Lower lobe of right lung (tissue), 2 donors: ENCODE measurements around the gene GSTK1. TPM values are rescaled to one million over a fixed set of nuclear protein-coding genes. Genes with fewer than 3 reads are reported as not detected.

Experiments
- ATAC-seq, 2 donors: fragments of 200-7000 bp; cut with Tn5 transposase; one replicate each; pipeline ENCODE4 v1.9.1; 2020 to 2022; ENCODE audit warnings: mild to moderate bottlenecking in 2 of 2, moderate library complexity in 2 of 2
- DNase-seq: peaks from one replicate; pipeline ENCODE4 v3.0.0-alpha.2; 2020
- H3K27ac ChIP-seq: fragments of 200-600 bp; one replicate; pipeline ENCODE4 v1.8.0; 2022
- H3K27me3 ChIP-seq: fragments of 200-600 bp; one replicate; pipeline ENCODE4 v1.8.0; 2022; ENCODE audit warnings: low read depth
- H3K36me3 ChIP-seq: fragments of 200-600 bp; one replicate; pipeline ENCODE4 v1.8.0; 2022; ENCODE audit warnings: mild to moderate bottlenecking
- H3K4me1 ChIP-seq: fragments of 200-600 bp; one replicate; pipeline ENCODE4 v1.8.0; 2022
- H3K4me3 ChIP-seq: fragments of 200-600 bp; one replicate; pipeline ENCODE4 v1.8.0; 2022; ENCODE audit warnings: mild to moderate bottlenecking
- H3K9me3 ChIP-seq: fragments of 200-600 bp; one replicate; pipeline ENCODE4 v1.8.0; 2022
- intact Hi-C: fragments of 100-400 bp; cut with DNase I; formaldehyde crosslinking; loops from one replicate; pipeline ENCODE4 v1.11.0; 2022
- total RNA-seq: library from RNA; stranded (reverse); fragmentation: NEBNext Ultra II Directional; extraction: Animal tissue kit (Norgen Biotek cat#: 25700); gene quantifications from one replicate; pipeline ENCODE4 v1.2.1, GENCODE V29; 2021
- TF ChIP-seq, protein P1 (sequence below): fragments of 200-600 bp; IDR thresholded peaks from one replicate; pipeline ENCODE4 v1.8.0; 2022; ENCODE audit warnings: antibody characterized with exemption, mild to moderate bottlenecking
- donor health status: DM: no; HTN: yes; CAD: no; lungs with severe emphysema.

GSTK1 gene
- total RNA-seq, 1 donor from 2014 or later, result 152 TPM

DNA sequence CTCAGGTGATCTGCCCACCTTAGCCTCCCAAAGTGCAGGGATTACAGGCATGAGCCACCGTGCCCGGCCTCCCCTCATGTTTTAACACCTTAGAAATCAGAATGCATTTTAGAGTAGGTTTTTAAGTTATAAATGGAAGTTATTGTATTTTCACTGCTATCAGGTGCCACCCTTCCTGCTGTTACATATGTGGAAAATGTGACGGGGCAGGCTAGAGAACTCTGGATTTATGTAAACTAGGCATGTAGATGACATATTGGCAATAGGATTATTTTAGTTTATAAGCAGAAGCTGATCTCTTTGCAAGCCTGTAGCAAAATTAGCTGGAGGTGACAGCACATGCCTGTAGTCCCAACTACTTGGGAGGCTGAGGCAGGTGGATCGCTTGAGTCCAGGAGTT, 27.1 kb downstream of the GSTK1 start:
- Histone ChIP-seq H3K4me1 (peaks cover 35% of the 10 kb centered on the region), H3K4me3 (peak overlapping the region; percentile 99), H3K9me3 (no peaks in the 10 kb centered on the region), H3K27ac (no peak overlapping the region), H3K27me3 (no peaks in the 10 kb centered on the region), H3K36me3 (peaks cover 42% of the 10 kb centered on the region)
- DNase-seq, result no peak
- no peak for ATAC-seq
- intact Hi-C loops, result no loop called here
- TF ChIP-seq, protein P1, sequence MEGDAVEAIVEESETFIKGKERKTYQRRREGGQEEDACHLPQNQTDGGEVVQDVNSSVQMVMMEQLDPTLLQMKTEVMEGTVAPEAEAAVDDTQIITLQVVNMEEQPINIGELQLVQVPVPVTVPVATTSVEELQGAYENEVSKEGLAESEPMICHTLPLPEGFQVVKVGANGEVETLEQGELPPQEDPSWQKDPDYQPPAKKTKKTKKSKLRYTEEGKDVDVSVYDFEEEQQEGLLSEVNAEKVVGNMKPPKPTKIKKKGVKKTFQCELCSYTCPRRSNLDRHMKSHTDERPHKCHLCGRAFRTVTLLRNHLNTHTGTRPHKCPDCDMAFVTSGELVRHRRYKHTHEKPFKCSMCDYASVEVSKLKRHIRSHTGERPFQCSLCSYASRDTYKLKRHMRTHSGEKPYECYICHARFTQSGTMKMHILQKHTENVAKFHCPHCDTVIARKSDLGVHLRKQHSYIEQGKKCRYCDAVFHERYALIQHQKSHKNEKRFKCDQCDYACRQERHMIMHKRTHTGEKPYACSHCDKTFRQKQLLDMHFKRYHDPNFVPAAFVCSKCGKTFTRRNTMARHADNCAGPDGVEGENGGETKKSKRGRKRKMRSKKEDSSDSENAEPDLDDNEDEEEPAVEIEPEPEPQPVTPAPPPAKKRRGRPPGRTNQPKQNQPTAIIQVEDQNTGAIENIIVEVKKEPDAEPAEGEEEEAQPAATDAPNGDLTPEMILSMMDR, result no peak

DNA sequence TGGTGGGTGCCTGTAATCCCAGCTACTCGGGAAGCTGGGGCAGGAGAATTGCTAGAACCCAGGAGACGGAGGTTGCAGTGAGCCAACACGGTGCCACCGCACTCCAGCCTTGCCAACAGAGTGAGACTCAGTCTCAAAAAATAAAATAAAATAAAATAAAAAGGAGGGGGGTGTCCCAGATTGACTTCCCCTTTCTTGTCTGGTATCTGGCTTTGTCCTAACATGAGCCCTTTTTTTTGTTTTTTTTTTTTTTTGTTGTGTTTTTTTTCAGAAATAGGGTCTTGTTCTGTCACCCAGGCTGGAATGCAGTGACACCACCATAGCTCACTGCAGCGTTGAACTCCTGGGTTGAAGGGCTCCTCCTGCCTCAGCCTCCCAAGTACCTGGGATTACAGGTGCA, 29.6 kb downstream of the GSTK1 start:
- H3K4me1 ChIP-seq, result peaks cover 29% of the 10 kb centered on the region
- intact Hi-C loops, result no loop called here
- peaks cover 68% of the 10 kb centered on the region for H3K36me3 ChIP-seq

DNA sequence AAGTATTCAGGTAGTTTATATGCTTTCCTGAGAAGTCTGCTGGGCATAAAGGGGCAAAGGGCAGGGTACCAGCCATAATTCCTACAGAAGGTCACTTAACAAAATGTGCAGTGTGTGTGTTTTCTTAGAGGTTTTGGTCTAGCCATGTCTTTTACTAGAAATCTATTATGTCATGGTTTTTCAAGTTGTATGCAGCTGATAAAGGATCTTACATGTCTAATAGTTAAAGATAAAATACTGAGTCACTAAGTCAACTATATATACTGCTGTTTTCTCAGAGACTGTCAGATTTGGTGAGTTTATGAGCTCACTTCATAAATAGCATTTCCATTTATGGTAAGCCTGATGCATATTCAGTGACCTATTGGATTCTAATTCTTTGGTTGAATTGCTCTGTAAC, 32.6 kb downstream of the GSTK1 start:
- peaks cover 20% of the 10 kb centered on the region for H3K4me1 ChIP-seq
- H3K9me3 ChIP-seq, result no peaks in the 10 kb centered on the region
- intact Hi-C loops, result no loop called here
- H3K27me3 ChIP-seq, result no peaks in the 10 kb centered on the region
- ATAC-seq, result no peak
- TF ChIP-seq, protein P1, result no peak
- peaks cover 98% of the 10 kb centered on the region for H3K36me3 ChIP-seq
- DNase-seq, result no peak
- H3K4me3 ChIP-seq, result no peak overlapping the region
- no peak overlapping the region for H3K27ac ChIP-seq

More for the DNA sequence above, 29.6 kb downstream of the GSTK1 start:
- H3K4me3 ChIP-seq, result no peak overlapping the region
- TF ChIP-seq, protein P1, result no peak
- DNase-seq, result no peak
- ATAC-seq, result no peak
- H3K27ac ChIP-seq, result no peak overlapping the region
- no peaks in the 10 kb centered on the region for H3K9me3 ChIP-seq
- H3K27me3 ChIP-seq, result no peaks in the 10 kb centered on the region

DNA sequence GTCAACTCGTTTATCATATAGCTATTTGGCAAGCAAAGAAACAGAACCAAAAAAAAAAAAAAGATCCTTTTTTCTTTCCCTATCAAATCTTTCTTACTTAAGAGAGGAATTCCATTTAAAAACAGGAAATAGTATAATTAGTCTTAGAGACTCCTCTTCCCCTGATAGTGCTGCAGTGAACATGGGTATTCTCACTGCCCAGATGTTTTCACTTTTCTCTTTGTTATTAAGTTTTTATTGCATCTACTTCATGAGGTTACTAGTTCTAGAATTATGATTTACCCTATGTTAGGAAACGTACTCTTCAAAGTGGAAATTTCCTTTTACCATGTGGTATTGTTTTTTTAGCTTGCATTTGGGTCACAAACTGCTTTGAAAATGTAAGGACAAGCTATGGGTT, 33.4 kb downstream of the GSTK1 start:
- intact Hi-C loops, result no loop called here
- DNase-seq (no peak), ATAC-seq (no peak)
- TF ChIP-seq, protein P1, result no peak
- Histone ChIP-seq H3K27me3 (no peaks in the 10 kb centered on the region), H3K36me3 (peaks cover 100% of the 10 kb centered on the region), H3K4me1 (peaks cover 22% of the 10 kb centered on the region), H3K4me3 (no peak overlapping the region), H3K27ac (no peak overlapping the region), H3K9me3 (no peaks in the 10 kb centered on the region)

DNA sequence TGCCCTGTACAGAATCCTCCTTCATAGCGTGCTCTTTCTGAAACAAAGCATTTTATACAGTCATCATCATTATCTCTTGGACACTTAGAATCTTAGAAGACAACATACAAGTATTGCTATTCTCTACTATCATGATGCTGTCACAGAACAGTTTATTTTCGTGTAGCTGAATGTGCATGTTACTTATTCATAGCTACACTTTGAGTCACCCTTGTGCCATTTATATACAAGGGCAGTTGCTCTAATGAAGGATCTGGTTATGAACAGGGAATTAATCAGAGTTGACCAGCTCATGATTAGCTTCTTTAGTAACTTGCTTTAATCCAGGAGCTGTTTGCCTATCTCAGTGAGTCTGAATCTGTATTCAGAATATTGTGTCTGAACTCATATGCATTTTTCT, 36.1 kb downstream of the GSTK1 start:
- no peak for ATAC-seq
- intact Hi-C loops, result no loop called here
- Histone ChIP-seq H3K9me3 (no peaks in the 10 kb centered on the region), H3K4me3 (no peak overlapping the region), H3K27ac (no peak overlapping the region), H3K36me3 (peaks cover 100% of the 10 kb centered on the region), H3K4me1 (peaks cover 29% of the 10 kb centered on the region), H3K27me3 (no peaks in the 10 kb centered on the region)
- no peak for DNase-seq
- TF ChIP-seq, protein P1, result no peak

DNA sequence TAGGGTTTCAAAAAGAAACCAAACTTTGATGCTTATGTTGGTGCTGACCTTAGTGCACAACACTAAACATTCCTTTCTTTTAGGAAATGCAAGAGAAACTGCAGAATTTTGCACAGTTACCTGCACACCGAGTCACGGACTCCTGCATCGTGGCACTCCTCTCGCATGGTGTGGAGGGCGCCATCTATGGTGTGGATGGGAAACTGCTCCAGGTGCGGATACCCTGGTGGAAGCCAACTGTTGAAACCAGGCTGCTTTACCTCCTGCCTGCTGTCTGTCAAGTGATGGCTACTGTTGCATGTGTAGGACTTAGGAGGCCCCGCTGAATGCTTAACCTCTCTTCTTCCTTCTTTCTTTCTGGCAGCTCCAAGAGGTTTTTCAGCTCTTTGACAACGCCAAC, 36.6 kb downstream of the GSTK1 start:
- DNase-seq, result no peak
- peak; percentile 47 to 50 for ATAC-seq
- Histone ChIP-seq H3K27me3 (no peaks in the 10 kb centered on the region), H3K9me3 (no peaks in the 10 kb centered on the region), H3K4me3 (no peak overlapping the region), H3K27ac (no peak overlapping the region), H3K4me1 (peaks cover 29% of the 10 kb centered on the region), H3K36me3 (peaks cover 100% of the 10 kb centered on the region)
- TF ChIP-seq, protein P1, result peak; percentile 56
- intact Hi-C loops, result no loop called here
